ENCODE data around the gene MAT1A. TPM values are rescaled to one million over a fixed set of nuclear protein-coding genes. Genes with fewer than 3 reads are reported as not detected.

MAT1A gene
- total RNA-seq, 1 experiment from 2014 or later = 2.3 TPM

GRCh38 chr10:80265740-80266512 is 23.5 kb downstream of the MAT1A start (continued):
- no peak for TF ChIP-seq ZNF532 (CRISPR knock-in tag; IDR thresholded peaks at IDR 0.05; ENCODE audit: borderline replicate concordance)
- TF ChIP-seq MAX (CRISPR knock-in tag; IDR thresholded peaks at IDR 0.05) = no peak; the same call in 1 of the 2 replicates
- TF ChIP-seq E2F5 (CRISPR knock-in tag; IDR thresholded peaks at IDR 0.05) = no peak
- TF ChIP-seq NR3C1 (CRISPR knock-in tag; conservative IDR thresholded peaks at IDR 0.05; ENCODE audit: low read depth) = no peak
- no peak for TF ChIP-seq IRF2 (CRISPR knock-in tag; IDR thresholded peaks at IDR 0.05; ENCODE audit: borderline replicate concordance, low read depth)
- no peak for TF ChIP-seq ZNF671 (CRISPR knock-in tag; IDR thresholded peaks at IDR 0.05)
- TF ChIP-seq CDX4 (CRISPR knock-in tag; IDR thresholded peaks at IDR 0.05; ENCODE audit: borderline replicate concordance) = no peak
- TF ChIP-seq ZBTB43 (CRISPR knock-in tag; IDR thresholded peaks at IDR 0.05) = no peak

- ATAC-seq (no peak), DNase-seq (ENCODE audit: low spot score) (no peak)
- POLR2A ChIA-PET = no interaction called here
- peaks cover 8% of the 10 kb centered on the region for H3K27me3 Mint-ChIP-seq (ENCODE audit: low read depth)
- TF ChIP-seq ZNF317 (CRISPR knock-in tag; IDR thresholded peaks at IDR 0.05; ENCODE audit: borderline replicate concordance, low read depth) = 0 out of 2 replicates have a peak, but pooled peaks have one; percentile 38
- TF ChIP-seq GABPB1 (CRISPR knock-in tag; IDR thresholded peaks at IDR 0.05) = peak; percentile 44; the same call in 1 of the 2 replicates
- no peak for TF ChIP-seq ZNF425 (CRISPR knock-in tag; conservative IDR thresholded peaks at IDR 0.05)
- no peak for TF ChIP-seq SMAD3 (CRISPR knock-in tag; IDR thresholded peaks at IDR 0.05; ENCODE audit: borderline replicate concordance)
- no peak for TF ChIP-seq SMAD4 (CRISPR knock-in tag; IDR thresholded peaks at IDR 0.05)
- no peak overlapping the region for H3K27ac Mint-ChIP-seq
- H3K9me3 Mint-ChIP-seq = peaks cover 30% of the 10 kb centered on the region
- CTCF ChIA-PET = no interaction called here
- no peak overlapping the region for H3K4me3 Mint-ChIP-seq
- H3K4me1 Mint-ChIP-seq = peaks cover 17% of the 10 kb centered on the region
- H3K36me3 Mint-ChIP-seq = peaks cover 20% of the 10 kb centered on the region
Observed at GRCh38 chr10:80264081-80265056, 25.1 kb downstream of the MAT1A start.

All from WTC11 (cell line).